Spleen (tissue), 7 donors: ENCODE measurements around the gene ARL10.

ENCODE experiments used
- POLR2A ChIP-seq, 3 donors: fragments of 450-650 bp; IDR thresholded peaks; one replicate each; pipeline ENCODE4 v1.5.1; 2017; ENCODE audit warnings: antibody characterized with exemption in 3 of 3, mild to moderate bottlenecking in 1 of 3
- POLR2AphosphoS5 ChIP-seq, 3 donors: sonication (generic); formaldehyde crosslinking; IDR thresholded peaks; one replicate each; pipeline ENCODE4 v1.5.1; 2017; ENCODE audit warnings: antibody characterized with exemption in 3 of 3
- TF ChIP-seq, protein P1 (sequence below), 11 experiments: fragments of 200-600 bp in 7 of 11; fragments of 450-650 bp in 4 of 11; sonication (generic) in 4 of 11; IDR thresholded peaks in 8 of 11; conservative IDR thresholded peaks in 3 of 11; 1 replicate in 7 of 11; 2 replicates in 4 of 11; pipeline versions ENCODE4 v1.4.0 to v1.8.0; 2016 to 2021; ENCODE audit warnings: antibody characterized with exemption in 11 of 11, inconsistent platforms in 4 of 11, mild to moderate bottlenecking in 1 of 11
- donor health status: DM: no; HTN: no; CAD: no; lungs with moderate emphysema.
- donor health status: DM: no; HTN: no; CAD: no.
- donor health status: DM: no; HTN: no; CAD: no.

DNA sequence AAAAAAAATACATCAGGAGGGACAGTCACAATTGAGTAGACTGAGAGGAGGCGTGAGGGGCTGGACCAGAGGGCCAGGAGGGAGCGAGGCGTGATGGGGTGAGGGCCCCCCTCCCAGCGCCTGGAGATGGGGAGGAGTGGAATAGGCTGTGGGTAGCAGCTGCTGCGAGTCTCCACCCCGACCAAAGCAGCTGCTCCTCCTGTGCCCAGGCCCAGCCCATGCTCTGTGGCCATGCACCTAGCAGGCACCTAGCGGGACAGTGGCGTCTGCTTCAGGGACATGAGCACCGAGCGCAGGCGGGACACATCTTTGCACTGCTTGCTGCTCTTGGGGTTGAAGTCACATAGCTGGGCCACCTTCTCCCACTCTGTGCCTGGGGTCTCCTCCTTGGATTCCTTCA lies 27.2 kb downstream of the ARL10 start:
- TF ChIP-seq, protein P1, sequence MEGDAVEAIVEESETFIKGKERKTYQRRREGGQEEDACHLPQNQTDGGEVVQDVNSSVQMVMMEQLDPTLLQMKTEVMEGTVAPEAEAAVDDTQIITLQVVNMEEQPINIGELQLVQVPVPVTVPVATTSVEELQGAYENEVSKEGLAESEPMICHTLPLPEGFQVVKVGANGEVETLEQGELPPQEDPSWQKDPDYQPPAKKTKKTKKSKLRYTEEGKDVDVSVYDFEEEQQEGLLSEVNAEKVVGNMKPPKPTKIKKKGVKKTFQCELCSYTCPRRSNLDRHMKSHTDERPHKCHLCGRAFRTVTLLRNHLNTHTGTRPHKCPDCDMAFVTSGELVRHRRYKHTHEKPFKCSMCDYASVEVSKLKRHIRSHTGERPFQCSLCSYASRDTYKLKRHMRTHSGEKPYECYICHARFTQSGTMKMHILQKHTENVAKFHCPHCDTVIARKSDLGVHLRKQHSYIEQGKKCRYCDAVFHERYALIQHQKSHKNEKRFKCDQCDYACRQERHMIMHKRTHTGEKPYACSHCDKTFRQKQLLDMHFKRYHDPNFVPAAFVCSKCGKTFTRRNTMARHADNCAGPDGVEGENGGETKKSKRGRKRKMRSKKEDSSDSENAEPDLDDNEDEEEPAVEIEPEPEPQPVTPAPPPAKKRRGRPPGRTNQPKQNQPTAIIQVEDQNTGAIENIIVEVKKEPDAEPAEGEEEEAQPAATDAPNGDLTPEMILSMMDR (IDR thresholded peaks at IDR 0.05 in 8 of 11, conservative IDR thresholded peaks at IDR 0.05 in 3 of 11) = no peak
- TF ChIP-seq POLR2AphosphoS5 (IDR thresholded peaks at IDR 0.05) (no peak), POLR2A (IDR thresholded peaks at IDR 0.05) (no peak)
